22Rv1 (cell line): ENCODE results near the gene CROT.
A peak's percentile ranks its signal among the peaks of the same experiment; 100 is the strongest.

Experiments used
- CTCF ChIP-seq: fragments of 450-650 bp; IDR thresholded peaks from 2 replicates; pipeline ENCODE4 v1.5.1; 2017; ENCODE audit warnings: mild to moderate bottlenecking
- ZFX ChIP-seq: fragments of 450-650 bp; IDR thresholded peaks from 2 replicates; pipeline ENCODE4 v1.6.1; 2017; ENCODE audit warnings: antibody characterized with exemption, borderline replicate concordance

DNA sequence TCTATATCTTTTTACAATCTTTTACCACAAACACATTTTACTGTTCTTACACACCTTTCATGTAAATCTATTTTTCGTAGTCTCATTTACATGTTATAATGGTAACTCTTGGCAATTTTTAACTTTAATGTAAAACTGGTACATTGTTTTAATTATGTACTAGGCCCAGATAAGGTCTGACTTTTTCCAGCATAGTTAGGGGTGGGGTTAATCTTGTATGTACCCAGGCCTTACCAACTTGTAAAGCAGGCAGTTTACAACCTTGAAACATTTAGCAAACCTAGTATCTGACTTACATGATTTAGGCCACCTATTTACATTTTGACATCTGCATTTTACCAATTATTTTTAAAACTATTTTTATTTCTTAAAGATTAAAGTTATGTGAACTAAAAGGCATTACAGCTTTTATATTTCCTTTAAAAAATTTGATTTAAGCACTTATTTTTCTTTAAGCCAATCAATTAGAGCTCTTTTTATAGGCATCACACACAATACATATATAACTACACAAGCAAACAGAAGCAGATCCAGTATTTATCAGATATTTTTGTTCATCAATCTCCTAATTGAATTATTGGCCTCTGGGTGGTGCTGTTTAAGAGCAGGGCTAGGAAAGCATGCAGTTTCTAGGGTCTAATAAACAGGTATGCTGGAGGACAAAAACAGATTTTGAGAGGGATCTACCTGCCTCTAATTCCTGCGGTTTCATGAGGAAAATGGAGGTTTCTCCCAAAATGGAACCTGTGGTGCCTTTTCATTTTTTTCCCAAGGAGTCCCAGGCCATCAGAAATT, 19.7 kb upstream of the CROT start:
- TF ChIP-seq CTCF: peak; percentile 27; the same call in 1 of the 2 replicates
- no peak for TF ChIP-seq ZFX
